ENCODE data around the gene CREBRF. TPM values are rescaled to one million over a fixed set of nuclear protein-coding genes. Genes with fewer than 3 reads are reported as not detected.

The CREBRF gene
- total RNA-seq, 4 donors from 2014 or later, result 24.3 to 40.6 (median 32.3) TPM

DNA sequence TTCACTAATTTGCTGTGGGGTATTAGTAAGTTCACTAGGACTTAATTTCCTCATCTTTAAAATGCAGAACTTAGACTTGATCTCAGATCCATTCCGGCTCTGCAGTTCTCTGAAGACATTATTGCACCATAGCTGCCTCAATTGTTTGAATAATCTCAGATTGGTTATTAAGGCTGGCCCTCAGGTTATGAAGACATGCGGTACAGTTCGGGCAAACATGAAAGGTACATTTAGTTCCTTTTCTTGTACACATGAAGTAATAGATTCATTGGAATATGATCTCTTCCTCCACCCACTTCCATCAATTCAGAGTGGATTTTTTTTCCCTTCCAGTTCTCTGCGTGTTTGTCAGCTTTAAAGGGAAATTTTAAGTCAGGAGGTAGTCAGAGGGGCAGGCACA, 44.6 kb upstream of the CREBRF start:
- peak overlapping the region in 2 of 4 donors; percentile 34 to 49 for H3K27ac ChIP-seq
- no peak for TF ChIP-seq POLR2A (IDR thresholded peaks at IDR 0.05)
- TF ChIP-seq, protein P1, sequence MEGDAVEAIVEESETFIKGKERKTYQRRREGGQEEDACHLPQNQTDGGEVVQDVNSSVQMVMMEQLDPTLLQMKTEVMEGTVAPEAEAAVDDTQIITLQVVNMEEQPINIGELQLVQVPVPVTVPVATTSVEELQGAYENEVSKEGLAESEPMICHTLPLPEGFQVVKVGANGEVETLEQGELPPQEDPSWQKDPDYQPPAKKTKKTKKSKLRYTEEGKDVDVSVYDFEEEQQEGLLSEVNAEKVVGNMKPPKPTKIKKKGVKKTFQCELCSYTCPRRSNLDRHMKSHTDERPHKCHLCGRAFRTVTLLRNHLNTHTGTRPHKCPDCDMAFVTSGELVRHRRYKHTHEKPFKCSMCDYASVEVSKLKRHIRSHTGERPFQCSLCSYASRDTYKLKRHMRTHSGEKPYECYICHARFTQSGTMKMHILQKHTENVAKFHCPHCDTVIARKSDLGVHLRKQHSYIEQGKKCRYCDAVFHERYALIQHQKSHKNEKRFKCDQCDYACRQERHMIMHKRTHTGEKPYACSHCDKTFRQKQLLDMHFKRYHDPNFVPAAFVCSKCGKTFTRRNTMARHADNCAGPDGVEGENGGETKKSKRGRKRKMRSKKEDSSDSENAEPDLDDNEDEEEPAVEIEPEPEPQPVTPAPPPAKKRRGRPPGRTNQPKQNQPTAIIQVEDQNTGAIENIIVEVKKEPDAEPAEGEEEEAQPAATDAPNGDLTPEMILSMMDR (IDR thresholded peaks at IDR 0.05), result no peak
- WGBS, 2 donors (ENCODE audit: low coverage in 1 of 2), result 40 to 73% methylated on average over 3 to 4 of the region's 4 CpGs
- intact Hi-C loops (cut with DNase I; ENCODE audit: low total_unique reads) (no loop called here), in situ Hi-C loops (cut with MboI; ENCODE audit: low pct_ligation_motif_present in 1 of 4, low pct_unique_long_range_greater_than_20kb in 1 of 4, low sequenced_read_pairs in 3 of 4) (no loop called here)
- DNase-seq, result no peak
- H3K4me3 ChIP-seq, result no peak overlapping the region
- peaks cover 15 to 72% (median 40%) of the 10 kb centered on the region in 4 donors for H3K4me1 ChIP-seq
- H3K27me3 ChIP-seq, result no peaks in the 10 kb centered on the region
- no peaks in the 10 kb centered on the region for H3K9me3 ChIP-seq
- H3K36me3 ChIP-seq, result no peaks in the 10 kb centered on the region

- no peaks in the 10 kb centered on the region for H3K36me3 ChIP-seq
- intact Hi-C loops (cut with DNase I; ENCODE audit: low total_unique reads), result no loop called here
- no peaks in the 10 kb centered on the region for H3K9me3 ChIP-seq
- no peaks in the 10 kb centered on the region for H3K27me3 ChIP-seq
- no peak overlapping the region for H3K27ac ChIP-seq
- H3K4me1 ChIP-seq, result peaks cover 6 to 64% (median 32%) of the 10 kb centered on the region in 4 donors
- in situ Hi-C loops (cut with MboI; ENCODE audit: low pct_ligation_motif_present in 1 of 4, low pct_unique_long_range_greater_than_20kb in 1 of 4, low sequenced_read_pairs in 3 of 4), result no loop called here
- no peak overlapping the region for H3K4me3 ChIP-seq
- no peak for DNase-seq
- TF ChIP-seq, protein P1 (IDR thresholded peaks at IDR 0.05), result no peak
- no peak for TF ChIP-seq POLR2A (IDR thresholded peaks at IDR 0.05)
- no peak for TF ChIP-seq POLR2AphosphoS5 (IDR thresholded peaks at IDR 0.05)
- no peak for TF ChIP-seq EP300 (IDR thresholded peaks at IDR 0.05; ENCODE audit: low read depth)
- WGBS, 2 donors (ENCODE audit: low coverage in 1 of 2), result 88 to 95% methylated on average over 3 to 4 of the region's 4 CpGs
Measured at GRCh38 chr5:173012882-173013281, 43.3 kb upstream of the CREBRF start.

- intact Hi-C loops (cut with DNase I; ENCODE audit: low total_unique reads), result no loop called here
- Histone ChIP-seq H3K9me3 (no peaks in the 10 kb centered on the region), H3K36me3 (no peaks in the 10 kb centered on the region), H3K4me1 (peaks cover 4 to 47% (median 29%) of the 10 kb centered on the region in 4 donors), H3K27me3 (no peaks in the 10 kb centered on the region), H3K4me3 (no peak overlapping the region), H3K27ac (peak overlapping the region in 2 of 4 donors; percentile 64 to 71)
- 82 to 83% methylated on average over 4 of the region's 4 CpGs for WGBS, 2 donors (ENCODE audit: low coverage in 1 of 2)
- TF ChIP-seq, protein P1 (IDR thresholded peaks at IDR 0.05), result no peak
- TF ChIP-seq POLR2AphosphoS5 (IDR thresholded peaks at IDR 0.05) (no peak), EP300 (IDR thresholded peaks at IDR 0.05; ENCODE audit: low read depth) (no peak), POLR2A (IDR thresholded peaks at IDR 0.05) (no peak)
- DNase-seq, result no peak
- in situ Hi-C loops (cut with MboI; ENCODE audit: low pct_ligation_motif_present in 1 of 4, low pct_unique_long_range_greater_than_20kb in 1 of 4, low sequenced_read_pairs in 3 of 4), result no loop called here
Measured at GRCh38 chr5:173014671-173015070, 41.5 kb upstream of the CREBRF start.

DNA sequence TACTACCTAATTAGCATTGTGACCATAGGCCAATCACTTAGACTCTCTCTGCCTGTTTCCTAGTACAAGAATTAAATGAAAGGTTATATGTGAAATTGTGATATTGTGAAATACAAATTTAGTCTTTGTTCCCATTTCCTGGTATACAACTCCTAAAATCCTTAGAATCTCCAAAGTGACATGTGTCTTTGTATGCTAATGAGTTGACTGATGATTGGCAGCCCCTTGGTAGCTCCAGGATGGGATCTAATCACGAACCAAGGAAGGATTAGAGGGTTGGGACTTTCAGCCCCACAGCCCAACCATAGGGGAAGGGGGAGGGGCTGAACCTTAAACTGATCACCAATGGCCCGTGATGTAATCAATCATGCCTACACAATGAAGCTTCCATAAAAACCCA, 41.0 kb upstream of the CREBRF start:
- intact Hi-C loops (cut with DNase I; ENCODE audit: low total_unique reads), result no loop called here

More for the DNA sequence above, 41.0 kb upstream of the CREBRF start:
- no peaks in the 10 kb centered on the region for H3K9me3 ChIP-seq
- TF ChIP-seq POLR2A (IDR thresholded peaks at IDR 0.05) (no peak), EP300 (IDR thresholded peaks at IDR 0.05; ENCODE audit: low read depth) (no peak), POLR2AphosphoS5 (IDR thresholded peaks at IDR 0.05) (no peak)
- TF ChIP-seq, protein P1 (IDR thresholded peaks at IDR 0.05), result no peak
- H3K4me1 ChIP-seq, result peaks cover 4 to 46% (median 27%) of the 10 kb centered on the region in 4 donors
- no peaks in the 10 kb centered on the region for H3K27me3 ChIP-seq
- peak overlapping the region; percentile 56 to 76 (median 68) for H3K27ac ChIP-seq
- WGBS, 2 donors (ENCODE audit: low coverage in 1 of 2), result 92 to 100% methylated on average over 1 to 2 of the region's 2 CpGs
- in situ Hi-C loops (cut with MboI; ENCODE audit: low pct_ligation_motif_present in 1 of 4, low pct_unique_long_range_greater_than_20kb in 1 of 4, low sequenced_read_pairs in 3 of 4), result no loop called here
- H3K4me3 ChIP-seq, result no peak overlapping the region
- DNase-seq, result no peak
- no peaks in the 10 kb centered on the region for H3K36me3 ChIP-seq
